Renal pelvis (tissue), 4 donors: Measurements from ENCODE around the gene FRMD3. TPM values are rescaled to one million over a fixed set of nuclear protein-coding genes. Genes with fewer than 3 reads are reported as not detected.
"Not testable (repeated sequence)": the region's sequence is repeated elsewhere in the genome, so short reads cannot be mapped to it uniquely, and the experiment has no call there.

Source experiments
- DNase-seq: peaks from one replicate; pipeline ENCODE4 v3.0.0-alpha.2; 2013
- polyA plus RNA-seq, 3 donors: library from polyadenylated mRNA; unstranded; fragments of 120-200 nt; gene quantifications; one replicate each; pipeline ENCODE4 v1.2.1, GENCODE V29; 2013; ENCODE audit not compliant: insufficient read length in 3 of 3

Gene FRMD3
- polyA plus RNA-seq, 3 donors, result 16.6 to 22.1 (median 20.3) TPM

DNA sequence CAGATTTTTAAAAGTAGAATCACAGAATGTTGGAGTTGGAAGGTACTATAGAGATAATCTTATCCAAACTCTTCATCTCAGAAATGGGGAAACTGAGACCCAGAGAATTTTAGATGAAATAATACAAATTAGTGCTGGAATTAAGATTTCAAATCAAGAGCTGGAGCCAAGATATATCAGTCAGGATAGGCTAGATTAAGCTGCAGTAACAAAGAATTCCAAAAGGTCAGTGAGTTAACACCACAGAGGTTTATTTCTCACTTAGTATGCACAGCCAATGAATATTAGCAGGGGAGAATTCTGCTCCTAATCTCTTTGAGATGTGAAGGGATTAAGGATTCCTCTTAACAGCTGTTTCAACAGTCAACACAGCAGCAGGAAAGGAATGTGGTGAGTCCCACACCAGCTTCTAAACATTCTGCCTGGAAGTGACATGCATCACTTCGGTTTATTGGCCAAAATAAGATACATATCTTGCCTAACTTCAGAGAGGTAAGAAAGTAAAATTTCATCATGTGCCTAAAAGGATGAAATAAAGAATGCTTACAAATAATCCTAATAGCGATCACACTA is 136.8 kb downstream of the FRMD3 start:
- DNase-seq, result no peak

DNA sequence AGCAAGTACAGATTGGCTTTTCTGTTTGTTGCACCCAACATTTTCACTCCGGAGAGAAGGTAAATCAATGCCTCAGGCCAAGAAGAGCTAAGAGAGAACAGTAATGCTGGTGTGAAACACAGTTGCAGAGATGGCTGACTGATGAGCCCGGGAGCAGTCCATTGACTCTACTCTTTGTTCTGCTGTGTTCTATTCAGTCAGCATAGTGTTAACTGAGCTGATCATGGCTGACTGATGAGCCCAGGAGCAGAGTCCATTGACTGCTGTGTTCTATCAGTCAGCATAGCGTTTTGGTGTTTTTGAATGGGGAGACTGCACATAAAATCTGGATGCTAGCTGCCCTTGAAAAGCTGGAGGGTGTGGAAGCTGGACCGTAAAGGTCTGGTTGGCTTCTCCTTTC is 141.4 kb downstream of the FRMD3 start:
- DNase-seq, result no peak

DNA sequence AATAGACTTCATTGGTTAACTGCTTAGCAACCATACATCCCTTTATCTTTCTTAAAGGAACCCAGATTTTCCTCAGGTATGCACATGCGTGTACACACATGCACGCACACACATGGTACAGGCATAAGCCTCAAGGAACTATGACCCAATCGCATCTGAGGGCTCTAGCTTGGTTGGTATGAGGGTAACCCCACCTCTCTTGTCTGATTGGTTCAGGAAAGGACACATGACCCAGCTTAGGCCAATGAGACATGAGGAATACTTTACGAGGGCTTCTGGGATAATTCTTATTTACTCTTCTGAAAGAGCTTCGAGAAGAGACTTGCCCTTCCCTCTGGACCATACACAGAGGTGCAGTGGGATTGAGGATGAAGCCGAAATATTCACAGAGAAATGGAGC is 141.9 kb downstream of the FRMD3 start:
- DNase-seq, result no peak

DNA sequence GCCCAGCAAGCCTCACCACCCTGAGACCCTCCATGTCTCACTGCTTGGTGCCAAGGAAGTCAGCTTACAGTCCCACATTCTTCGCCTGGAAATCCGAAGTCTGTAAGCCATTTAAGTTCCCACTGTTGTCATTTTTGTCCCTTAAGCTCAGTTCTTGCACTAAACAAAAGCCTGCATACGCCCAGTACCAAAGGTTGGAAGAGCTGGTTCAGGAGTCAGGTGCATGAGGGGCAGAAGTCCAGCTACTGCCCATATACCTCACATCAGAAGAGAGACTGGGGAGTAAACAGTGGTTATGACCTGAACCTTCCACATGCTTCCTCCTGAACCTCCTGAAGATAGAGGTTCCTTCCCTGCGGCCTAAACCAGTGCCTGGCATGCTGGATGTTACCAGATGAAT is 146.0 kb downstream of the FRMD3 start:
- DNase-seq, result no peak

DNA sequence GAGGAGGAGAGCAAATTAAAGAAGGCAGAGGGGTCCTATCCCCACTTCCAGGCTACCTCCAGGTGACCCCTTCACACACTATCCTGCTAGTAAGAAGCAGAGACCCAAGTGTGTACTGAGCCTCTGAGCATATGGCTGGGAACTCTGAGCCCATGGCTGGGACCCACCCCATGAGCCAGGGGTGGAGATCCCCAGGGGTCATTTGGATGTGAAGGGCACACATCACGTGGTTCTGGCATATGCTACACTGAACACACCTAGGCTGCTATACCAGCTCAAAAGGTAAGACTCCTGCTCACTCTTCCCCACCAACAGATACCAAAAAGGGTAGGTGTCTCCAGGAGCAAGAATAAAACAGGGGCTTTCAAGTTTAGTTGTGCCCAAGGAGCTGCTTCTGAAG is 149.9 kb downstream of the FRMD3 start:
- DNase-seq, result no peak

DNA sequence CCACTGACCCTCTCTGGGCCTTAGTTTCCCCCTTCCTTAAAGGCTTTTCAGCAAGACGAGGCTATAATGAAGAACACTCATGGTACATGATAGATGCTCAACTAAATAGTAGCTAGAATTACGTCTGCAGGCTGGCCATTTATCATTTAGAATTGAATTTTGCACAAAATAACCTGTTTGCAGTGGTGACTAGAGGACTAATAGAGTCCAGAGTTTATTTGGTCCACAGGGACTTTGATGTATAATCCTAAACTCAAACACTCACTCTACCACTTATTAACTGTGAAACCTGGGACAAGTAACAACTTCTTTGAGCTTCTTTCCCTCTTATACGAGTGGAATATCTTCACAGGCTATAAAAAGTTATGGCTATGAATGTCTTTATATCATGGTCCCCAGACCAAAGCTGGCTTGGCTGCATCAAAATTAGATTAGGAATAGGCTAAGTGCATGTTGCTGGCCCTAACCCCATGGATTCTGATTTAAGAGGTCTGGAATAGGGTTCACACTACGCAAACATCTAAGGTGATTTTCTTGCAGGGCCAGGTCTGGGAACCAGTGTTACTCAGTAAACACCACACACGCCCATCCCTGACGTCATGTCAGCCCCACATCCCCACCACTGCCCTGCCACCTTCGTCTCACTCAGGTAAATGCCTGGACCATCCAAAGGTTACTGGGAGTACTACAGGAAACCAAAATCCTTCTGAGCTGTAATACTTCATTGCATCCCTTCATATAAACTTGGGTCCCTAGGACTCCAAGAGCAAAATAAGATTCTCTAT is 150.6 kb downstream of the FRMD3 start:
- DNase-seq, result no peak

DNA sequence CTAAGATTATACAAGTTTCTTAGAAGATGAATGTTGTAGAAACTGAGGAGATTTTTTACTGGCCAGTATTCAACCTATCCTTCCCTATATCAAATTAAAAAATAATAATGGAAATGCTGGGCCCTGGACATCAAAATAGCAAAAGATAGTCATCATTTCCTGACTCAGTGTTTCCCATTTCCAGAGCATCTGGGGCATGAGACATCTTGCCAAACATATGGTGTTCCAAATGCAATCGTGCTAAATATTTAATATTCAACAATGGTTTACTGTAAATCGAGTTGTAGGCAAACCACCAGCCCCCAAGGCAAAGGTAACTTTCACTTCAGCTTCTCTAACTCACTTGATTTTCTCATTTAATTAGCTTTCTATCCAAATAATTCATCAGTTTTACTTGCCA is 152.9 kb downstream of the FRMD3 start:
- no peak for DNase-seq

DNA sequence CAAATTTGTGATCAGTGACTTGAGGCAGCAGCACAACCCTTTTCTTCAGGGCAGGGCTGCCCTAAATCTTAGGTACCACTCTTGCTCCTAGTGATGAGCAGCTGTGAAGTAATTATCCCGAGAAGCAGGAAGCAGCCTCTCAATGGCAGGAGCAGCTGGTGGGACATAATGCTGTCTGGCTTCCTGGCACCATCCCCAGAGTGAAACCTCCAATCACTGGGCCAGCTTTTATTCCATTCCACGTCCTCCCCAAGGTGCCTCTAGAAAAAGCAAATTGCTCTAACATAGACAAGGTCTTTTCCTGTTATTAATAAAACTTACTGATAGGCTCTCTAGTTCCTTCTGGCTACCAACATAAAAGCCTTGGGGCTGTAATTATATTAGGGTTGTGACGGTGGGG is 154.0 kb downstream of the FRMD3 start:
- no peak for DNase-seq

DNA sequence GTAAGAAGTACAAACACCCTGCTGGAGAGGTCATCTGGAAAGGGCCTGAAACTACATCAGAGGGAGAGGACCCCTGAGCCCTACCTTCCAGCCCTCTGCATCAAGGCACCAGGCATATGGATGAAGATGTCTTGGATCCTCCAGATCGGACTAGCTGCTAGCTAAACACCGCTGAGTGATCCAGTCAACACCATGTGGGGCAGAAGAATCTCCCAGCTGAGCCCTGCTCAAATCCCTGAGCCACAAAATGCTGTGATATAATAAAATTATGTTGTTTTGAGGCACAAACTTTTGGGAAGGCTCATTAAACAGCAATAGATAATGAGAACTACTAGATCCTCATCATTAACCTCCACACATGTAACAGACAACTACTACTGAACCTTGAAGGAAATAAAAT is 155.2 kb downstream of the FRMD3 start:
- DNase-seq, result no peak

DNA sequence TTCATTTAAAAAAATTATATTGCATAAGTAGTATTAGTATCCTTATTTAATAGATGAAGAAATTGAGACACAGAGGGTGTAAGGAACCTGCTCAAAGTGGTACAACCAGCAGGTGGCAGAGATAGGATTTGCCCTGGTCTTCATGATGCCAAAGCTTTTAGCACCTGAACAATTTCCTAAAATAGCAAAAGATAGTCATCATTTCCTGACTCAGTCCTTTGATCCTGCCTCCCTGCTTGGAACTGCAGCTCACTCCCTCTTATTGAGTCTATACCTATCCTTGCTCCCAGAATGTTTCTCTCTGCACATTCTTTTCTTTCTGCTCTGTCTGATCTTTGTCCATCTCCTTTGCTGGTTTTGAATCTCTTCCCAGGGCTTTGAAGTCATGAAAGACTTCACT is 155.8 kb downstream of the FRMD3 start:
- DNase-seq, result no peak

DNA sequence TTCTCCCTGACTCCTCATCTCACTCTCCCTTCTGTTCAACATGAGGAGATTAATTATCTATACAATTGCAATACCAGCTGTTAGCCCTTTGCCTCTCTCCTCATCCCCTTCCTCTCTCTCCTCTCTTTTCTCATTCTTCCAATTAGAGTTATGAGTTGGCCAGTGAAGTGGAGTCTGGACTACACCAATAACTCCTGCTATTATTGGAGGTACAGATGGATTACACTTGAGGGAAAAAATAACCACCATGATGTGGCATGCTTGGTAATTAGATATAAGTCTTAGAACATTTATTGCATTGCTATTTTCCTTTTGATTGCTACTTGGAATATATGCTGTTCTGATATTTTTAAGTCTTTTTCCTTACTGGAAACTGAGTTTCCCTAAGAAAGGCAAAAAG is 159.2 kb downstream of the FRMD3 start:
- no peak for DNase-seq

DNA sequence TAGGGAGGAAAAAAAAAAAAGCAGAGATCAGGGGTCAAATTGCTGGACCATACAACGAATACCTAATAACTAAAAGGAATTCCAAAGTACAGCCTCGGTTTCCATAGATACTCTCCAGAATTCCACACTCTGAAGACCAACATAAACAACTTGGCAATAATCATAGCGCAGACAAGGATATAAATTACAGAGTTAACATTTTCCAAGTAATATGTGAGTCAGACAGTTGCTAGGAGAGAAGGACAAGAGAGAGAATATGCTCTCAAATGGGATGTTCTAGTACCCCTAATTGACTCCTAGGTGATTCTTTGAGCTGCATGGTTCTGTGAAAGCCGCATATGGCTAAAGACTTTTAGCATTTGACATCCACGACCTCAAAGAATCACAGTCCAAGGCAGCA is 165.2 kb downstream of the FRMD3 start:
- DNase-seq, result no peak

DNA sequence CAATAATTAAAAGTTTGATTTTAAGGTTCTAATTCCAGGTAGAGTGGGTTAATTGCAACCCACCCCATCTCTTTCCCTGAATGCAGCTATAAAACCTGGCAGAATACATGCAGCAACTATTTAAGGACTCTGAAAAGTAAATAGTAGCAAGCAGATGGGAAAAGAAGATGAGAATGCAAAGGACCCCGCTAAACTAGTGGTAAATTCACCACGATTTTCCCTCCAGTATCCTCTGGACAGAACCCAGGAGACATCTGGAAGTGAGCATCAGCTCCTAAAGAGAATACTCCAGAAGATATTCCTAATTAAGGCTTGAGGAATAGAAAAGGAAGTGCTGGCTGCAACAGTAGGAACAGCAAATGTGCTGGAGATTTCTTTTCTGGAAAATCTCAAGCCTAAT is 170.9 kb downstream of the FRMD3 start:
- no peak for DNase-seq

DNA sequence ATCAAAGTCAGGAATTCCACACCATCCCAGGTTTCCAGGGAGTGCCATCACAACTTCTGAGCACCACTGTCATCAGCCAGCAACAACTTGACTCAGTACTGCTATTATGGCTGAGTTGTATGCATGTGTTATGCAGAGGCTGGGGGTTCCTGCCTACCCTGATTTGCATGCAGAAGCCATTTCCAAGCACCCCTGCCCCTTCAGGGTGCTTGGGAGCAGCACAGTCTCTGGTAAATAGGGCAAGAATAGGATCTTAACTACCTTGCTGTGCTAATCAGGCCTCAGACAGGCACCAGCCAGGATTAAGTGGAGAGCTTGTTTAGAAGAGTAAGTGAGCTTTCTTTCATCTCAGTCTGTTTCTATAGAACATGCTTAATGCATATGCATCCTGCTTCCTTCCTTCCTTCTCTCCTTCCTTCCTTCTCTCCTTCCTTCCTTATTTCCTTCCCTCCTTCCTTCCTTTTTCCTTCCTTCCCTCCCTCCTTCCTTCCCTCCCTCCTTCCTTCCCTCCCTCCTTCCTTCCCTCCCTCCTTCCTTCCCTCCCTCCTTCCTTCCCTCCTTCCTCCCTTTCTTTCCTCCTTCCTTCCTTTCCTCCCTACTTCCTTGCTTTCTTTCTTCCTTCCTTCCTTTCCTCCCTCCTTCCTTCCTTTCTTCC is 175.7 kb downstream of the FRMD3 start:
- no peak for DNase-seq

DNA sequence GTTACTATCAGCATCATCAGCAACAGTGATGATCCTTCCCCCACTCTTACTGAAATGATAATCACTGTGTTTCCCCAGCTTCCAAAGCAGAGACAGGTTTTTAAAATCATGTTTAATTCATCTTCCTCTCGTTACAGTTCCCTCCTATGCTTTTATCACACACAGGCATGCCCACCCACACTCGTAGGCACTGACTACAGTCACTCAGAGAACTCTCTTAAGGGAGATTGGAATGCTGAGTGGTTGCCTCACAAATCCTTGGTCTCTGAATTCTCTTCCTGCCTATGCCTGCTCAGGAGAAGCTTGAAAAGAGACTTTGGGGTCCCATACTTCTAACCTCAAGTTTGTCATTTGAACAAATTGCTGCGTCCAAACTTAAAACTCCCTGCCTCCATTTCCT is 179.2 kb downstream of the FRMD3 start:
- no peak for DNase-seq

DNA sequence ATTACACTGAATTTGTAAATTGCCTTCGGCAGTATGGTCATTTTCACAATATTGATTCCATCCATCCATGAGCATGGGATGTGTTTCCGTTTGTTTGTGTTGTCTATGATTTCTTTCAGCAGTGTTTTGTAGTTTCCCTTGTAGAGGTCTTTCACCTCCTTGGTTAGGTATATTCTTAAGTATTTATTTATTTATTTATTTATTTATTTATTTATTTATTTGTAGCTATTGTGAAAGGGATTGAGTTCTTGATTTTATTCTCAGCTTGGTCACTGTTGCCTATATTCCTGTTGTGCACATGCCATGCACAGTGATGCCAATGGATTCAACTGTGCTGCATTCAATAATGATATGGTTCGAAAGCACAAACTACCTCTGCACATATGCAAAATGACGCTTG is 179.7 kb downstream of the FRMD3 start:
- not testable (repeated sequence) for DNase-seq

DNA sequence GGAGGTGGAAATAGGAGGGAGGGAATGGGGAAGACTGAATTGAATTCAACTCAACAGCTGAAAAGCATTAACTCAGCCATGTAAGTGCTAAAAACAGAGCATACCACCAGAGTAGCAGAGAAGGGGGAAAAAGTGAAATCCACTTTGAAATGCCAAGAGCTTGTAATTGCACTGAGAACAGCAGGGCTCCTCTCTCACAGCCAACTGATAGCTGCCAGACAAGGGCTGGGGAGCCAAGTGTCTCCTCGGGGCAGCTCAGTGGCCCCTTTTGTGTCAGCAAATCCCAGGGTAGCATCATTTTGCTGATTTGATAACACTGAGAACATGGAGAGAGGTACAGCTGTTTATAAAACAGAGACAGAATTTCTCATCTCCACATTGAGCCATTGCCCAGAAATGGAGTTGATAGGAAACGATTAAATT is 182.5 kb downstream of the FRMD3 start:
- DNase-seq, result no peak

DNA sequence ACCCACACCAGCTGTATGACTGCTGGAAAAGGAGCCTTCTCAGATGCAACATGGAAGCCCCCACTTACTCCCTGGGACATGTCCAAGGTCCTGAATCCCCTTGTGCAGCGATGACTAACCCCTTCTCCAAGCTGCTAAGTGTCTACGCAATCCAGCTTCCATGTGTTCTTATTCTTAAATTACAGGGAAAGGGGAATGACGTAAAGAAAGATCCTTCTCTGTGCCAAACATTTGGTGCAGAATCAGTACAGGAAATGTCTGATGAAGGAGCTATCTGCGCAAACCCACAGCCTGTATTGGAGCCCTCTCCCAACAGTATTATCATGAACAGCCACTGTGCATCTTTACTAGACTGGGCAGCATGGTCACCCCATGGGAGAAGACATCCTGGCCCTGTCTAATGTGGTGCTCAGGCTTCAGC is 183.2 kb downstream of the FRMD3 start:
- no peak for DNase-seq

DNA sequence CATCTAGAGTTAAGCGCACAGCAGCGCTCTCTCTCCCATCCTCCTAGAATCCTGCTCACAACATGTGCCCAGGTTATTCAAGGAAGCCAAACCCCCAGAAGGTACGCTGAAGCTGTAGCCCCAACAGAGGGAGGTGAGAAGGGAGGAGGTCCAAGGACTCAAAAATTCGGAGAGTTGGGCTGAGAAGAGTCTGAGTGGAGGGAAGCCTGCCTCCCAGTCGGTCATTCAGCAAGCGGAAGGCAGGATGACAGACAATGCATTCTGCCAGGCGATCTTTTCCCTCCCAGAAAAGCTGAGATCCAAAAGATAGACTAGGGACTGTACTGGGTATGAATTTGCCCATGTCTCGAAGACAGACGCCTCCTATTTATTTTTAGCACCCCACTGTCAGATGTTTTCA is 189.2 kb downstream of the FRMD3 start:
- DNase-seq, result no peak

DNA sequence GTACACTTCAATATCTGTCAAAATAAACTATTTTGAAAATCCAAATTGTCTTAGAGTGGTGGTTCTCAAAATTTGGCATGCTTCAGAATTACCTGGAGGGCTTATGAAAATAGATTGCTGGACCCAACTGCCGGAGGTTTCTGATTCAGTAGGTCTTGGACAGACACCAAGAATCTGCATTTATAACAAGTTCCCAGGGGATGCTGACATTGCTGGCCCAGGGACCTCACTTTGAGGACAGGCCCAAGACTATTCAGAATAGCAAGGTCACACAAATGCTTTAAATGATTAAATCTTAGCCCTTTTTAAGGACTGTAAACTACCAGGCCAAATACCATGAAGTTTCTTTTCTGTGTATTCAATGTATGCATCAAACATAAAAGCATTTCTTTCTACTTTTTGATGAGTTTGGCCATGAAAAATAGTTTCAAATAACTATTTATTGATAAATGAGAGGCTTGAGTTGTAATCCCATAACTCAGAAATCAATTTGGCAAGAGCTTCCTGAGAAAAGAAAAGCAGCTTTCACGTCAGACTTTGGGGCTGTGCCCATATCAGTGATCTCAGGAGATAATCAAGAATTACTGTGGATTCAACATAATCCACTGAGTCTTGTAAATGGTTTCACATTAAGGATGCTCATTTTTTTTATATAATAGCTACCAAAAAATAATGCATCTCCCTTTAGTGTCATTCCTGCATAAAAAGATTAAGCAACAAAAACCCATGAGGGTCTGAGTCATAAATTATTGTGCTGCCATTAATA is 191.4 kb downstream of the FRMD3 start:
- DNase-seq, result no peak

DNA sequence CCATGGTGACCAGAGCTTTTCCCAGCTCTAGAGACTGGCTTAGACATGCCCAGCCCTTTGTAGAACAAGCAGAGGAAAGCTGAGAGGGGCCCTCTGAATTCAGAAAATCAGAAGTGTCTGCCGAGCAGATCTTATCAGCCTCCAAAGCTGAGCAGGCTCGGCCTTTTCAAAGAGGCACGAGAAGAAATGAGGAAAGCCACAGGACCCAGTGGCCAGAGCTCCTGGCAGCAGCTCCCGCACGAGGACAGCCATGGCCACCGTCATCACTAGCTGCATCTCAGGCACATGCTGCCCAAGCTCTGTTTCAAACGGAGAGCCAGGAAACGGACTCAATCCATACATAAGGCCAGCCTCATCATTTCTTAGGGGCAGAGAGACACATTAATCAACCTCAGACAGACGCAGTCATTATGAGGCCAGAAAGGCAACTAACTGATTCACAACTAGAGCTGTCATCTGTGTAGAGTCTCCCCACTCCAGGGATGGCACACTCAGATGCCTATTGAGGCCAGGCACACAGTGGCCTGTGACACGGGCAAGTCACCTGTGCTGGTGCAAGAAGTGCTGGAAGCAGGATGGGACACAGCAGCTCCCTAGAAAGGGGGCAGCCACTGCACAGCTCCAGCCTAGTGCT is 194.7 kb downstream of the FRMD3 start:
- DNase-seq, result no peak

DNA sequence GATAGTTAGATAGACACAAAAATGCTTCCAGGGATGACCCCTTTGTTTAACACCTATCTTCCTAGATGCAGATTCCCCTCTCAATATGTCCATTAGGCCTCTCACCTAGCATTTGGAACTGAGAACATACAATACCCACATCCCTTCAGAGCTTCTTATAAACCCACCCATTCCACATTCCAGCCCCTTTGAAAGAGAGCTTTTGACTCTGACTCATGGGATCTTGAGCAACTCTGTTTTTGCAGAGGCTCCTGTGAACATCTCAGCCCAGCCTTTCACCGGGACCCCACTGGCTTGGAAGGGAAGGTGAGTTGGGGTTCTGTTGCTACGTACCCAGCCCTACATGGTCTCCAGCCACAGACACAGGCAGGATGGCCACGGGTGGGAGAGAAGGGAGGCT is 195.5 kb downstream of the FRMD3 start:
- DNase-seq, result no peak
